HG03066 (cell line): Measurements from ENCODE around the gene ACOXL.

Source experiments
- ATAC-seq: cut with Tn5 transposase; IDR thresholded peaks from one replicate; pipeline ENCODE4 v1.9.1; 2021; ENCODE audit warnings: low read depth; ENCODE audit not compliant: unreplicated experiment

The ACOXL gene

DNA sequence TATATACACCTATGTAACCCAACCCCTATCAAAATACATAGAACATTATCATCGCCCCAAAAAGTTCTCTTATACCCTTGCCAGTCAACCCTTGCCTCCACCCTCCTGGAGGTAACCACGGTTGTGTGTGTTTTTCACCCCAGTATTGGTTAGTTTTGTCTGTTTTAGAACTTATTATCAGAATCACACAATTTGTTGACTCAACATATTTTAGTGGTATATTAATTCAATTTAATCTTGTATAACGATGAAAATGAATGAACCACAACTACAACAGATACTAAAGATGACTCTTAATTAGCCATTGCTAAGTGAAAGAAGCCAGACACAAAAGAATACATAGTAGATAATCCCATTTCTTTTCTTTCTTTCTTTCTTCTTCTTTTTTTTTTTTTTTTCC lies 19.3 kb downstream of the ACOXL start:
- no peak for ATAC-seq

DNA sequence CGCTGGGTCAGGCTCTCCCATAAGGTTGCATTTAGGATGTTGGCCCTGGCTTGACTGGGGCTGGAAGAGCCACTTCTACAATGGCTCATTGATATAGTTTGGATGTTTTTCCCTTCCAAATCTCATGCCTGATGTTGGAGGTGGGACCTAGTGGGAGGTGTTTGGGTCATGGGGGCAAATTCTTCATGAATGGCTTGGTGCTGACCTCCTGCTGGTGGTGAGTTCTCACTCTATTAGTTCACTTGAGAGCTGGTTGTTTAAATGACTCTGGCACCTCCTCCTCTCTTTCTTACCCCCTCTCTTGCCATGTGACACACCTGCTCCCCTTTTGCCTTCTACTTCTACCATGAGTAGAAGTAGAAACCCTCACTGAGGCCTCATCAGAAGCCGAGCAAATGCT lies 20.5 kb downstream of the ACOXL start:
- ATAC-seq = no peak

DNA sequence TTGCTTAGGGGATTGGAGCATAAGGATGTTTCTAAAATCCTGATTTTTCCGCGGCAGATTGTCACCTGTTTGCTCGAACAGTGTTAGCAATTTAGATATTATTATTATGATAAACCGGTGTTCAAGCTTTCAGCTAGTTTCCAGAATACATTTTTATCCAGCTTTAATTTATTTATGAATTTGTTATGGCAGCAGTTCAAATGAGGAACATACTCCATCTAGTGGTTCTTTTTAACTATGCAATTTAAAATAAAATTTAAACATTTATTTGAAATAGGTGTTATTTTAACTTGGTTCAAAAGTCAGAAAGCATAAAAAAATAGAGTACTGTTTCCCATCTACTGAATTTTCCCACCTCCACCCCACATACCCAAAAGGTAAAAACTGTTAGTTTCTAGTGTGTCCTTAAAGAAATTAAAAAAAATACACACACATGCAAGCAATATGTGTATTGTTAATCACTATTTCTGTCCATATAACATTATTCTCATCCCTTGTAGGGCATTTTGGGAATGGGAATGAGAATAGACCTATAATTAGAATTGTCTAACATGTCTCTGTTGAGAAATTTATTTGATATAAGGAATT lies 23.2 kb downstream of the ACOXL start:
- ATAC-seq = no peak

DNA sequence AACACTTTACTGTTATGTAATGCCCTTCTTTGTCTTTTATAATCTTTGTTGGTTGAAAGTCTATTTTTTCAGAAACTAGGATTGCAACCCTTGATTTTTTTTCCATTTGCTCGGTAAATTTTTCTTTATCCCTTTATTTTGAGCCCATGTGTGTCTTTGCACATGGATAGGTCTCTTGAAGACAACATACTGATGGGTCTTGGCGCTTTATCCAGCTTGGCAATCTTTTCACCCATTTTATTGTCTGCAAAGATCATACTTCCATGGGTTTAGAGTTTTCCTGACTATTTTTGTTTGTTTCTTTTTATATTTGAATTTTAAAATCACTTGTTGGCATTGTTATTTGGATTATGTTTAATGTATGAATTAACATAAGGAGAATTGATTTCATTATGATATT lies 27.0 kb downstream of the ACOXL start:
- no peak for ATAC-seq

DNA sequence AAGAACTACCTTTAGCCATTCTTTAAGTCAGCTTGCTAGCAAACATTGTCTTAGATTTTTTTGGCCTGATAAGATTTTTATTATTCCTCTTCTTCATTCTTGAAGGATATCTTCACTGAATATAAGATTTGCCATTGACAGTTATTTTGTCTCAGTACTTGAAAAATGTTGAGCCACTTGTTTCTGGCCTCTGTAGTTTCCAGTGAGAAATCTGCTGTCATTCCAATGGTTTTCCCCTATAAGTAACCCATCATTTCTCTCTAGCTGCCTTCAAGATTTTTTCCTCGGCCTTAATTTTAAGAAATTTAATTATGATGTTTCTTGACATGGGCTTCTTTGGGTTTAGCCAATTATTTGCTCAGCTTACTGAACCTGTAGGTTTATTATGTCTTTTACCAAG lies 32.6 kb downstream of the ACOXL start:
- no peak for ATAC-seq

DNA sequence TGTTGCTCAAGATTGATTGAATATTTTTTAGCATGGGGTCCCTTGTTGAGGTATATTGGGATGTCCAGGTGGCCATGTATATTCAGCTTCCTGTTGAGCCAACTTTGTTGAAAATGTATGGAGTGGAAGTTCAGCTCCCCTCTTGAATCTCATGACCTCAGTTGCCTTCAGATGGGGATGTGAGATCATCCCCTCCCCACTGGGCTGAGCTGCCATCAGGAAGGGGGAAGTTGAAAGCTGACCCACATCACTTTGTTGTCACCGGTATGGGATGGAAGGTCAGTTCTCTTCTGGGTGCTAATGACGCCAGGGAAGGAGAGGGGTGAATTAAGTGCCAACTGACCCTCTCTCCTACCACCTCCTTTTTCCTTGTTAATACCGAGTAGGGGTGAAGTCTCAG lies 33.9 kb downstream of the ACOXL start:
- ATAC-seq = no peak

DNA sequence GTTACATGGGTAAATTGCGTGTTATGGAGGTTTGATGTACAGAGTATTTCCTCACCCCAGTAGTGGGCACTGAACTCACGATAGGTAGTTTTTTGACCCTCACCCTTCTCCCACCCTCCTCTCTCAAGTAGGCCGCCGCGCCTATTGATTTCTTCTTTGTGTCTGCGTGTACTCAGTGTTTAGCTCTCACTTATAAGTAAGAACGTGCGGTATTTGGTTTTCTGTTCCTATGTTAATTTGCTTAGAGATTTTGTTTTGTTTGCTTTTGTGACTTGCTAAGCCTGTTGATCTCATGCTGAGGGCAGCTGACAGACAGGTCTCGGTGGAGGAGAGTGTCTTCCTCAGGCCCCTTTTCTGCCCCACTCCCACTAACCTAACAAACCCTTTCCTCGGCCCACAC lies 36.2 kb downstream of the ACOXL start:
- ATAC-seq = no peak

DNA sequence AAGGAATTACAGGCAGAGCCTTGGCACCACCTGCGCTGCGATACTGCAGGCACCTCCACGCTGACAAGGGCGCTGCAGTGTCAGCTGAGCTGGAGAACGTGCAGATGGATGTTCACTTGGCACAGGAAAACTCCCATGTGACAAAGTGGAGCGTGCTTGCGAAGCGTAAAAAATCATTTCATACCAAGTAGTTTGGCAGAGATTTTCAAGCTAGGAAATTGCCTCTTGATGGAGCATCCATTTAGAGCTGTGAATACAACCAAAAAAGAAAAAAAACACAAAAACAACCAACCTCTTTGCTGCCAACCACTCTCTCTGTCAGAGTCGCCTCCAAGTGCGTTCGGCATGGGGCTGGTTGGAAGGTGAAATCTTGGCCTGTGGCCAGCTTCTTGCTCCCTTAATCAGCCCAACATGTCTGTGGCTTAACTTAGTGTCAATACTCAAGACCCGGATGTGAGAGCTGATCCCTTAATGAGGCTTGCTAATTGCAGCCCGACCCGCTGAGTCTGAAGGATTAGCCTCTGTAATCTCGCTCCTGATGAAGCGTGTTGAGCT lies 38.1 kb downstream of the ACOXL start:
- ATAC-seq = no peak

DNA sequence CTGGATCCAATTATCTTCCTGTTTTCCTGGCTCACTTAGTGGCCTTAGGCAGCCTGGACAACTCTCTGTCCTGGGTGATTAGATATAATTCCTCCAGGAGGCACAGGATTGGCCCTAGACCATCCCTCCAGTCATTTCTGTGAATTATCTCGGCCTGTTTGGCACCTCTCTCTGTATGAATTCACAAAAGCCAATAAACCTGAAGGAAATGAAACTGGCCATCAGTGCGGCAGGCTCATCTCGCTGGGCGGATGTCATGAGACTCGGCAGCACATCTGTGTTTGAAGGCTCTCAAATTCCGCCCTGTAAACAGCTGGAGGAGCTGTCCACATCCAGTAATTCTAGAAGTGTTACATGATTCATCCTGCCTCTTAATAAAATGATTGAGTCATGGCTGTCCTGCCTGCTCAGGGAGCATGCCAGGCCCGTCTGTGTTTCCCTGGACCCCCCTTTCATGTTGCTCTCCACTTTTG lies 38.6 kb downstream of the ACOXL start:
- ATAC-seq = no peak

DNA sequence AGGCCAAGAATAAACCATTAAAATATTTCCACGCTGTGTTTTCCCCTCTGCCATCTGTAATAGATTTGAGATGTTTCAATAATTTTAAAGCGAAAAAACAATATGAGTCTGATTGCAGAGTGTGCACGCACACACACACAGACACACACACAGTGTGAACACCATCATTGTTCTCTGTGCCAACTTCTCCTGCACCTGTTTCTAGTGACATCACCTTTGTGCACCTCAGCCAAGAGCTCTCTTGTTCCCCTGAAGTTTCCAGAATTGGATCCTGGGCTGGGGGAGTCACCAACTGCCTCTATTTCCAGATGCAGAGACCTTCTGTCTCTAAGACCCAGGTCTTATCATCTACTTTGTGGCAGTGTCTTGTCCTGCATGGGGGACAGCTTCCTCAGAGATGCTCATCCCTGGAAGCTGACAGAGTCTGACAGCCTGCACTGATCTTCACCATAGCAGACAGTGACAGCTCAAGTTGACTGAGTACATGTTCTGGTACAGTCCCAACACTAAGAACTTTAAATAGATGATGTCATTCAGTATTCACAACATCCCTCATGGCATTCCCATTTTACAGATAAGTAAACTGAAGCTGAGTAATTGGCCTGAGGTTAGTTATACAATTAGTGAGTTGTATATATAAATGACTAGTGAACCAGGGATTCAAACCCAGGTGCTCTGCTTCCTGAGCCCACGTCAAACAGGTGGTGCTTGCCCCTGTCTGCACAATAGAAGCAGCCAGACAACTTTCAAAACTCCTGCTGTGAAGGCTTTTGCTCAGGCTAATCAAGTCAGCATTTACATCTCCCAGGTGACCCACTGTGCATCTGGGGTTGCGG lies 39.4 kb downstream of the ACOXL start:
- ATAC-seq = no peak

DNA sequence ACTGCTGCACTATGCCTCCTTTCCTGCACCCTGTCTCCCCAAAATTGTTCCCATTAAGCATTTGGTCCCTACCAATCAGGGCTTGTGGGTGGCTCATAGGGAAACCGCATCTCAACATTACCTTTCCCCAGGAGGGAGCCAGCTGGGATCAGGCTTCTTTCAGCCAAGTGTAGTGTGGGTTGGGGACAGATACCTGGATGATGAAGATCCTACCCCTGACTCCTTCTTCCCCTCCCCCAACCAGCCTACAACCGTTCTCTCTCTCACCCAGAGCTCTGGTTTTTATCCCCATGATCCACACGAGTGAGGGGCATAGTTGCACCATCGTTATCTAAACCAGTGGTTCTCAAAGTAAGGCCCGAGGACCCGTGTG lies 40.0 kb downstream of the ACOXL start:
- no peak for ATAC-seq

DNA sequence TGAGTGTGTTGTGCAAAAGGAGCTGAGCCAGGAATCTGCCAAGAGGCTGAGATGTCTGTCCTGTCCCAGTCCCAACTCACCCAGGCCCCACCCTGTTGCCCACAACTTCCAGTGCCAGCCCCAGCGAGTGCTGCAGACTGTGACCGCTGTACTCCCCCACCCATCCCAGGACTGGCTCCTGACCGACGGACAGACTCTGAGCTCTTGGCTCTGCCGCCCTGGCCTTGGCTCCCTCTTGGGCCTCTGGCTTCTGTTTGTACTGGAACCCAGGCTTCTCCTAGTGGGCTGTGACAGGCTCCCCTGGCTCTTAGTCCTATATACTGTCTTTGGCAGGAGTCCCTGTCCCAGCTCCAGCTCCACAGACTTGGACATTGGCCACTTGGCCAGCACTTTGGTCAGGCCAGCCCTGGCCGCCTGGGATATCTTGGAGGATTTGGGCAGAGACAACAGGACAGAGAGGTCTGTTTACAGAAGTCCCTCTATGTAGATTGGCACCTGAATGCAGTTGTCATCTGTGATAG lies 41.1 kb downstream of the ACOXL start:
- ATAC-seq = no peak

DNA sequence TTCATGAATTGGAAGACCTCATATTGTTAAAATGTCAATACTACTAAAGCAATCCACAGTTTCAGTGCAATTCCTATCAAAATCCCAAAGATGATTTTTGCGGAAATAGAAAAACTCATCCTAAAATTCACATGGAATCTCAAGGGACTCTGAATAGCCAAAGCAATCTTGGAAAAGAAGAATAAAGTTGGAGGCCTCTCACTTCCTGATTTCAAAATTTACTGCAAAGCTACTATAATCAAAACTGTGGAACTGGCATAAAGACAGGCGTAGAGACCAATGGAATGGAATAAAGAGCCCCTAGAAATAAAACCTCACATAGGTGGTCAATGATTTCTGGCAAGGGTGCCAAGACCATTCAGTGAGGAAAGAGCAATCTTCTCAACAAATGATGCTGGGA lies 42.3 kb downstream of the ACOXL start:
- no peak for ATAC-seq

DNA sequence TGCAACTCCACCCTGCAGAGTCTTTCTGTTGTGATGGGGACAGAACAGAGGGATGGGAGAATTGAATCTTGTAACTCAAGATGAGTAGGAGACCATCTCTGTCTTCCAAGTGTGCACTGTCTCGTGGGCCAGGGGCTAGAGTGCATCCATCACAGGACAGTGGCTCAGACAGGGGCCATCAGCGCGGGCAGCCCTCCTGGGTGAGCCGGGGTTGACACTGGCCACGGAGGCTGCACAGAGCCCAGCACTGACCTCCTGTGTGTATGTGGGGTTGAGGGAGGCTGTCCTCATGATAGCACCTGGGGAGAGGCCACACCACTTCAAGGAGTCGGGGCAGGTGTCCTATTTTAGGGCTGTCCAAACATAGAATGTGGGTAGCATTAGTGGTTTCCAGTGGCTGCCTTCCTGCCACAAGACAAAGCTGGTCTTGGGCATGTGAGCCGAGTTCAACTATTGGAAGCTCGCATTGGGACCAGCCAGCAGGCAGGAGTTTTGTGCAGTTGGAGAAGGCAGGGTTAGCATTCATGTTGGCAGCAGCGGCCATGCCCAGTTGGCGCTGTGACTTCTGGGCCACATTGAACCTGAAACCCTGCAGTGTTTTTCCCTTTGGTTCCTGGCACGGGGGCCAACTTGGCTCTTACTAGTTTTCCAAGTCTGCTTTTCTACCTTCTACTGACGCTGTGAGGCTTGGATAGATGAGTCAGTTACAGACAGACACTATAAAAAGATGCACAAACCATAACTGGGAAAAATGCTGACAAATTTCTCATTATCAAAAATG lies 45.3 kb downstream of the ACOXL start:
- ATAC-seq = no peak

DNA sequence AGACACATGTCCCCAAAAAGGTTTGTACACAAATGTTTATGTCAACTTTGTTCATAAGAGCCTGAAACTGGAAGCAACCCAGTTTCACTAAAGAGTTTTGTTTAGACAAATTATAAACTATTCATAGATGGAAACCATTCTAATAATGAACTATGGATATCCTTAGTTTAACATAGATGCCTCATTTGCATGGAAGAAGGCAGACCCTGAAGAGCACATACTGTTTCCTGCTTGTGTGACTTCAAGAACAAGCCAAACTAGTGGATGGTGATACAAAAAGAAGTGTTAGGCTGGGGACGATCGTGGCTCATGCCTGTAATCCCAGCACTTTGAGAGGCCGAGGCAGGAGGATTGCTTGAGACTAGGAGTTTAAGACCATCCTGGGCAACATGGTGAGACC lies 48.1 kb downstream of the ACOXL start:
- no peak for ATAC-seq

DNA sequence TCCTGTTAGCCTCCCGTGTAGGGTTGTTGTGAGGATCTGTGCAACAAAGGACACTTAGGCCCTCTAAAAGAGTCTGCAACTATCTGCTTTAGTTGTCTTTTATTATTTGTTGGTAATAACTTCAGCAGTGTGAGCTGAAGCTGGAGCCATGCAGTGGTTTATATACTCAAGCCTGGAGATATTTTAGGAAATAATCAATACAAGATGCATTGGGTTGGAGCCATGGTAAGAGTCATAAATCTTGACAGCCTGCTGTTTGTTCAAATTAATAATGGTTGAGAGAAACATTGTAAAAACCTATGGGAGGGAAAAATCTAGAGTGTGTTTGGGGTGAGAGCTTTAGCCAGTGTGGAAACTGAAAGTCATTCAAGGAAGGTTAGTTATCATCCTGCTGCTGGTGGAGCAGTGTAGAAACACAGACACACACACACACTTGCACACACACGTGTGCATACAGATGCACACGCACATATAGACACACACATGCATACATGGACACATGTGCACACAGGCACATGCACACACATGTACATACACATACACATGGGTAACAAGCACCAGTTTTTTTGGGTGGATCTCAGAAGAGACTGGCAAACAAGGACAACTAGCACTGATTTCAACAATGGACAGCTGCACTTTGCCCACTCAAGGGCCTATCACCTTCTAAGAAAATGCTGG lies 51.0 kb downstream of the ACOXL start:
- ATAC-seq = no peak

DNA sequence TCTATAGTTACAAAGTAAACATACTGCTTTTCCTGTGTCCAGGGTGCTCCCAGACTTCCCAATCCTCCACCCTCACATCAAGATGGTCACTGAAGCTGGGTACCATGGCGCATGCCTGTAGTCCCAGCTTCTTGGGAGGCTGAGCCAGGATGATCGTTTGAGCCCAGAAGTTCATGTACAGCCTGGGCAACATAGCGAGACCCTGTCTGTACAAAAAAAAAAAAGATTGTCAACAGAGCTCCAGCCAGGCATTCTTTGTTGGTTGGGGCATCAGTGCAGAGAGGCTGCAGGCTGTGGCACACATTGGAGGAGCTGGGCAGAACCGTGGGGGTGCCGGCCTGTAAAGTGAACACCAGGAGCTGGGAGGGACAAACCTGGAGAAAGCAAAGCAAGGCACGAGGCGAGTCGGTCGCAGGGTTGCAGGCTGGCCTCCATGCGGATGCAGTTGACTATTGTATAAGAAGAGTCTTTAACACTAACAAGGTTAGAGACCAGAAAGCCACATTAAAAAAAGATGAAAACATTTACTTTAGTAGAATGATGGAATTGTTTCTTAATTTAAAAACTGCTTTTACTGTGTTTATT lies 51.8 kb downstream of the ACOXL start:
- ATAC-seq = no peak

DNA sequence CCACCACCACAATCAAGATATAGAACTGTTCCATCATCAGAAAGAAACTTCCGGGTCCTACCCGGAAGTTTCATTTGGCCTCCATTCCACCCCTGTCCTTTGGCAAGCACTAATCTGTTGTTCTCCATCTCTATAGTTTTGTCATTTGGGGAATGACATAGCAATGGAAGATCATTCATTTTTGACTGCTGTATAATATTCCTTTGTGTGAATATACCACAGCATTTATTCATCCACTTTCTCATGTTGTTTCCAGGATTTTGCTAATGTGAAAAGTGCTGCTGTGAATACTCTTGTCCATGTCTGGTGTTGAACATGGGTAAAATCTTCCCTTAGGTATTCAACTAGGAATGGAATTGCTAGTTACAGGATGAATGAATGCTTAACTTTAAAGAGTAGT lies 53.1 kb downstream of the ACOXL start:
- no peak for ATAC-seq

DNA sequence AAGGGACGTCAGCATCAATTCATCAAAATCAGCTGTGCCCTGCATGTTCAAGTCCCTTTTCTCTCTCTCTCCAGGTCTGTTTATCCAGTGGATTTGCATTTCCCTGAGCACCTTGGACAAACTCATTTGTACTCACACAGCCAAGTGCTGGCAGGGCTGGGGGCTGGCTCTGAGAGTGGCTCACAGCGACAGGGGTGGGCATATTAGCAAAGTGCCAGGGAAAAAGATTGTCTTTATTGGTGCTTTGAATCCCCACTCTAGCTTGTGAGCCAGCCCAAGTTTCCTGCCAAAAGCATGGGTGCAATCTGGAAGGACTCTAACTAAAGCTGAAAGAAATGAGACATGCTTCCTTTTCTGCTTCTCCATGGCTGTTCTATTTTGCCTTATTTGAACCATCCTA lies 56.6 kb downstream of the ACOXL start:
- no peak for ATAC-seq

DNA sequence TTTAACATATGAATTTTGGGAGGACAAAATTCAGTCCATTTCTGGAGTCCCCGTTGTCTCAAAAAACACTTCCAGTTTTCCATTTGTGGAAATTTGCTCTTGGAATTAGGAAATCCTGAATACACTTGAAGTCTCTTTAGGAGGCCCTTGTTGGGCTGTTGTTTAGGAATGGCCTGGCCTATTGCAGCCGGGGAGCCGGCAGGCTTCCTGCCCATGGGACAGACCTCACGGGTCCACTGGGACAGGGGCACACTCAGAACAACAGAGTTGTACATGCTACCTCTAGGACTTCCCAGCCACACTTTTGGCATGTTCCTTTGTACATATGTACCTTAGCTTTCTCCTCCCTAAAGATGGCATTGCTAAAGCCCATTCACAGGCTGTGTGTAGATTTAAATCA lies 57.3 kb downstream of the ACOXL start:
- ATAC-seq = no peak
